ENCODE measurements around the gene SSTR4.

Gene SSTR4

DNA sequence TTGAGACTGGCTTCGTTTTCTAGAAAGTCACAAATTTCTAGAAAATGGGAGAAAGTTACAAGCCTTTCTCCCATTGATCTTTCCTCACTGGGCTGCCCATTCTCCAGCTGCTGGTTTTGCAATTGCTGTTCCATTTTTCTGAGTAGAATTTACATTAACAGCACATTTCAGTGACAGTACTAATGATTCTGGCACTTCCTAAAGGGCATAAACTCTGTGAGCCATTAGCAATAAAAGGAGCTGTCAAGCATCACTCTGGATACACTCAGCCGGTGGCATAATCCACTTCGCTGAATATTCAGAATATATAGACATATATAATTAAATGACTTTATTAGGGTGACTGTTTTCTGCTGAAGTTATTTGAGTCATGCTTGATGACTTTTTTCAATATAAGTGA, 6.7 kb upstream of the SSTR4 start:
- H3K36me3 Mint-ChIP-seq = no peaks in the 10 kb centered on the region
- peaks cover 11% of the 10 kb centered on the region for H3K27me3 Mint-ChIP-seq
- no peak overlapping the region for H3K4me3 Mint-ChIP-seq
- ATAC-seq = no peak
- no peaks in the 10 kb centered on the region for H3K4me1 Mint-ChIP-seq
- no peak overlapping the region for H3K27ac Mint-ChIP-seq
- H3K9me3 Mint-ChIP-seq = no peaks in the 10 kb centered on the region

DNA sequence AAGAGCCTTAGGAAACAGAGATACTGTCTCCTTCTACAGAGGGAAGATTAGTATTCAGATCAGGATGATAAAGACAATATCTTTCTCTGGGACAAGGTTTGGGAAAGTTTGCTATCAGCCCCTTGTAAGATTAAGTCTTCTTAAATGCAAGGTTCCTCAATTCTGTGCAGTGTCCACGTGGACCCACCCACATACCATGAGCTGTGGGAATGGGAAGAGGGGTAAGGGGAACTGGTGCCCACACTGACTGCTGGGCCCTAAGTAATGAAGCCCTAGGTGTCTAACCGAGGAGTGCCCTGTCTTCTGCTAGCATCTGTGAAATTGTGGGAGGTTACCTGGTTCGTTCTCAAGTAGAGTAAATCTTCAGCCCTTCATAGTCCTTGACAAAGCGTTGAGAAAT, 5.8 kb upstream of the SSTR4 start:
- no peak overlapping the region for H3K27ac Mint-ChIP-seq

GRCh38 chr20:23031346-23031745, 3.8 kb upstream of the SSTR4 start:
- no peak overlapping the region for H3K27ac Mint-ChIP-seq
- H3K4me1 Mint-ChIP-seq = no peaks in the 10 kb centered on the region
- ATAC-seq = no peak
- peaks cover 13% of the 10 kb centered on the region for H3K27me3 Mint-ChIP-seq
- H3K4me3 Mint-ChIP-seq = no peak overlapping the region
- no peaks in the 10 kb centered on the region for H3K9me3 Mint-ChIP-seq
- no peaks in the 10 kb centered on the region for H3K36me3 Mint-ChIP-seq

More for the DNA sequence above, 5.8 kb upstream of the SSTR4 start:
- no peaks in the 10 kb centered on the region for H3K9me3 Mint-ChIP-seq
- no peaks in the 10 kb centered on the region for H3K36me3 Mint-ChIP-seq
- ATAC-seq = no peak
- H3K4me3 Mint-ChIP-seq = no peak overlapping the region
- H3K4me1 Mint-ChIP-seq = no peaks in the 10 kb centered on the region
- H3K27me3 Mint-ChIP-seq = peaks cover 11% of the 10 kb centered on the region

DNA sequence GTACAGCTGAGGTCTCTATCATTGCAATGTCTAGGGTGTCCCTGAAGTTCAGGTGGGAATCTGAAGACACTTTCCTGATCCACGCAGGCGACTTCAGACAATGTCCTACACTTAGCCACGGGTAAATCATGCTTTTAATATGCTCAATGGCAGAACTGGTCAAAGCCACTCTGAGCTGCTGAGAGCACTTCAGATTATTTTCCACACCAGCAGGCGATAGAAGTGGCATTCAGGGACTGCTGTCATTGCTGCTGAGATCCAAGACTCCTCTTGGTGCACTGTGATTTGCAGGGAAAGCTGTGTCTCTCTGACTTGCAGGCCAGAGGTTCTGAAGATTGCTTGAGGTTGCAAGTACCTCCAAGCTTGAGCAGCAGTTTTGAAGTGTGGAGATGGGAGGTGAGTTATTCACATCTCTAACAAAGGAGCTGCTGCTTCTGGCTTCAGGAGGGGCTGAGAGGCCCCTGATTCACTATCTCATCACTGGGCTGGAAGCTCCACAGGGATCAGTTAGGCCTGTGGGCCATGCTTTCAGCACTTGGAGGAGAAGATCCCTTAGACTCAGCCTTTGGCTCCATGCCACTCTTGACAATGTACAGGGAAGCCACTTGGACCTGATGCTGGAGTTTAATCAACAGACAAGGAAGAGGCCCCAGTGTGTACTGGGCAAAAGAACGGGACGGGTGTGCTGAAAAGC, 2.9 kb upstream of the SSTR4 start:
- peaks cover 21% of the 10 kb centered on the region for H3K27me3 Mint-ChIP-seq
- H3K36me3 Mint-ChIP-seq = no peaks in the 10 kb centered on the region
- no peak for ATAC-seq
- H3K4me3 Mint-ChIP-seq = no peak overlapping the region
- H3K4me1 Mint-ChIP-seq = no peaks in the 10 kb centered on the region
- no peak overlapping the region for H3K27ac Mint-ChIP-seq
- H3K9me3 Mint-ChIP-seq = no peaks in the 10 kb centered on the region

- Mint-ChIP-seq H3K36me3 (no peaks in the 10 kb centered on the region), H3K4me1 (no peaks in the 10 kb centered on the region), H3K27ac (no peak overlapping the region), H3K4me3 (no peak overlapping the region), H3K27me3 (peaks cover 26% of the 10 kb centered on the region), H3K9me3 (no peaks in the 10 kb centered on the region)
- ATAC-seq = no peak
Measured at GRCh38 chr20:23032750-23033078, 2.4 kb upstream of the SSTR4 start.

GRCh38 chr20:23033918-23034317, 1.2 kb upstream of the SSTR4 start:
- Mint-ChIP-seq H3K36me3 (no peaks in the 10 kb centered on the region), H3K27ac (no peak overlapping the region), H3K27me3 (peaks cover 26% of the 10 kb centered on the region), H3K4me1 (no peaks in the 10 kb centered on the region), H3K4me3 (no peak overlapping the region), H3K9me3 (no peaks in the 10 kb centered on the region)
- no peak for ATAC-seq

GRCh38 chr20:23035731-23036130, 619 bp downstream of the SSTR4 start:
- H3K4me1 Mint-ChIP-seq = no peaks in the 10 kb centered on the region
- H3K27me3 Mint-ChIP-seq = peaks cover 26% of the 10 kb centered on the region
- H3K4me3 Mint-ChIP-seq = no peak overlapping the region
- ATAC-seq = no peak
- H3K27ac Mint-ChIP-seq = no peak overlapping the region
- H3K36me3 Mint-ChIP-seq = no peaks in the 10 kb centered on the region
- no peaks in the 10 kb centered on the region for H3K9me3 Mint-ChIP-seq

DNA sequence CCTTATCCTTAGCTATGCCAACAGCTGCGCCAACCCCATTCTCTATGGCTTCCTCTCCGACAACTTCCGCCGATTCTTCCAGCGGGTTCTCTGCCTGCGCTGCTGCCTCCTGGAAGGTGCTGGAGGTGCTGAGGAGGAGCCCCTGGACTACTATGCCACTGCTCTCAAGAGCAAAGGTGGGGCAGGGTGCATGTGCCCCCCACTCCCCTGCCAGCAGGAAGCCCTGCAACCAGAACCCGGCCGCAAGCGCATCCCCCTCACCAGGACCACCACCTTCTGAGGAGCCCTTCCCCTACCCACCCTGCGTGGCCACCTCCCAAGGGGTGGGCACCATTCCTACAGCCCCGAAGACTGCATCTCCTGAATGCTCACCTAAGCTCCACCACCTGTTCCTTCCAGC, 1.3 kb downstream of the SSTR4 start:
- peaks cover 26% of the 10 kb centered on the region for H3K27me3 Mint-ChIP-seq
- H3K9me3 Mint-ChIP-seq = no peaks in the 10 kb centered on the region
- H3K4me1 Mint-ChIP-seq = no peaks in the 10 kb centered on the region
- no peaks in the 10 kb centered on the region for H3K36me3 Mint-ChIP-seq
- ATAC-seq = no peak
- H3K4me3 Mint-ChIP-seq = no peak overlapping the region
- H3K27ac Mint-ChIP-seq = no peak overlapping the region

DNA sequence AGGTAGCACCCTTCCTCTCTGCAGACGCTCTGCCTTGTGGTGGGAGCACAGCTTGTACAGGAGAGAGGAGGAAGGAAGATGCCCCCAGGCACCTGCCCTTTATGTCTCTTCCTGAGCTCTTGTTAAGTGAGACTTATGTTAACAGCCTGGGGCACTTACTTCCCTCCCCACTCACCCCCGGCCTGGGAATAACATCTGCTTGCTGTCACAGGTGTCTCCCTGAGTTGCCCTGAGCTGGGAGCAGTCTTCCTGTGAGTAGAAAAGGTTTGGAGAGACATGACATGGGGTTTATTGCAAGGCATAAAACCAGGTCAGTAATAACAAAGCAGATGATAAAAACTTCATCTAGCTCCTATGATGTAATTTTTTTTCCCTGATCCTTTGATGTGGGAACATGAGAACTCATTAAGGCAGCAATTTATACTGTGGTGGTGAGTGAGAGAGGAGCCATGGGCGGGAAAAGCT, 1.9 kb downstream of the SSTR4 start:
- ATAC-seq = no peak
- no peaks in the 10 kb centered on the region for H3K4me1 Mint-ChIP-seq
- H3K27ac Mint-ChIP-seq = no peak overlapping the region
- H3K9me3 Mint-ChIP-seq = no peaks in the 10 kb centered on the region
- H3K36me3 Mint-ChIP-seq = no peaks in the 10 kb centered on the region
- H3K27me3 Mint-ChIP-seq = peaks cover 26% of the 10 kb centered on the region
- no peak overlapping the region for H3K4me3 Mint-ChIP-seq

GRCh38 chr20:23039136-23039875, 4.2 kb downstream of the SSTR4 start:
- no peaks in the 10 kb centered on the region for H3K9me3 Mint-ChIP-seq
- H3K4me1 Mint-ChIP-seq = no peaks in the 10 kb centered on the region
- ATAC-seq = no peak
- no peak overlapping the region for H3K4me3 Mint-ChIP-seq
- no peak overlapping the region for H3K27ac Mint-ChIP-seq
- H3K27me3 Mint-ChIP-seq = peaks cover 15% of the 10 kb centered on the region
- no peaks in the 10 kb centered on the region for H3K36me3 Mint-ChIP-seq

GRCh38 chr20:23039885-23040508, 4.9 kb downstream of the SSTR4 start:
- H3K4me3 Mint-ChIP-seq = no peak overlapping the region
- H3K4me1 Mint-ChIP-seq = no peaks in the 10 kb centered on the region
- no peaks in the 10 kb centered on the region for H3K9me3 Mint-ChIP-seq
- no peak for ATAC-seq
- peaks cover 19% of the 10 kb centered on the region for H3K27me3 Mint-ChIP-seq
- H3K36me3 Mint-ChIP-seq = no peaks in the 10 kb centered on the region
- H3K27ac Mint-ChIP-seq = no peak overlapping the region

DNA sequence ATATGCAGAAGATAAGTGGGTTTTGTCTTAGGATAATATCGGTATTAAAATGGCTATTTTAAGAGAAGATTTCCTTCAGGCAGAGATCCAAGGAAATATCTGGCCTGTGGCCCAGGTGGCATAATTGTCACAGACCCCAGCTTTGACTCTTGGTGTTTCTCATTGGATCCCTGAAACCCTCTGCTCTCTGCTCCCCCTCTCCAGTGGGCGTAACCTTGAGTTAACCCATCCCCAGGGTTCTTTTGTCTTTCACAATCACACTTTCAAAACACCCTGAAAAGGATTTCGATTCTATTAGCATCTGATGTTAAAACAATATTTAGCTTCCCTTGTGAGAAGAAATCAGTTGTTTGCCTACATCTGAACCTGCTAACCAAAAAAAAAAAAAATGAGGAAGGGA, 7.2 kb downstream of the SSTR4 start:
- Mint-ChIP-seq H3K36me3 (peaks cover 5% of the 10 kb centered on the region), H3K27me3 (peaks cover 22% of the 10 kb centered on the region), H3K27ac (no peak overlapping the region), H3K4me1 (no peaks in the 10 kb centered on the region), H3K9me3 (no peaks in the 10 kb centered on the region), H3K4me3 (no peak overlapping the region)
- no peak for ATAC-seq

- H3K9me3 Mint-ChIP-seq = no peaks in the 10 kb centered on the region
- H3K27ac Mint-ChIP-seq = no peak overlapping the region
- H3K4me1 Mint-ChIP-seq = no peaks in the 10 kb centered on the region
- peaks cover 5% of the 10 kb centered on the region for H3K36me3 Mint-ChIP-seq
- no peak for ATAC-seq
- no peak overlapping the region for H3K4me3 Mint-ChIP-seq
- H3K27me3 Mint-ChIP-seq = peaks cover 26% of the 10 kb centered on the region
Measured at GRCh38 chr20:23043376-23043775, 8.3 kb downstream of the SSTR4 start.

DNA sequence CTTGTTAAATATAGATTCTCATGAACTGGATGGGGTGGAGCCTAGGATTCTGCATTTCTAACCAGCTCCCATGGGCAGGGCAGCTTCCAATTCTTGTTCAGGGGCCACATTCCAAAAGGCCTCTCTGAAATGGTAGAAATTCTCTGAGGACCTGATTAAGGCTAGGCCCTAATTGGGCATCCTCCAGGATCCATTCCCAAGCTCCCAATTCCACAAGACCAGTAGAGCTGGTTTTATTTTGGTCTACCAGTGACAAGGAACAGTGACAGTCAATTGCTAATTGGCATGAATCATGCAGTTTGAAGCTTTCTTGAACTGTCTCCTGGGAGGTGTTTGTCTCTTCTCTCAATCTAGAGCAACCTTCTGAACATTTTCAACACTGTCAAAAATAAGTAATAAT, 11.3 kb downstream of the SSTR4 start:
- H3K27ac Mint-ChIP-seq = no peak overlapping the region
- H3K4me1 Mint-ChIP-seq = no peaks in the 10 kb centered on the region
- H3K27me3 Mint-ChIP-seq = peaks cover 45% of the 10 kb centered on the region
- H3K36me3 Mint-ChIP-seq = peaks cover 5% of the 10 kb centered on the region
- ATAC-seq = no peak
- no peak overlapping the region for H3K4me3 Mint-ChIP-seq
- no peaks in the 10 kb centered on the region for H3K9me3 Mint-ChIP-seq

DNA sequence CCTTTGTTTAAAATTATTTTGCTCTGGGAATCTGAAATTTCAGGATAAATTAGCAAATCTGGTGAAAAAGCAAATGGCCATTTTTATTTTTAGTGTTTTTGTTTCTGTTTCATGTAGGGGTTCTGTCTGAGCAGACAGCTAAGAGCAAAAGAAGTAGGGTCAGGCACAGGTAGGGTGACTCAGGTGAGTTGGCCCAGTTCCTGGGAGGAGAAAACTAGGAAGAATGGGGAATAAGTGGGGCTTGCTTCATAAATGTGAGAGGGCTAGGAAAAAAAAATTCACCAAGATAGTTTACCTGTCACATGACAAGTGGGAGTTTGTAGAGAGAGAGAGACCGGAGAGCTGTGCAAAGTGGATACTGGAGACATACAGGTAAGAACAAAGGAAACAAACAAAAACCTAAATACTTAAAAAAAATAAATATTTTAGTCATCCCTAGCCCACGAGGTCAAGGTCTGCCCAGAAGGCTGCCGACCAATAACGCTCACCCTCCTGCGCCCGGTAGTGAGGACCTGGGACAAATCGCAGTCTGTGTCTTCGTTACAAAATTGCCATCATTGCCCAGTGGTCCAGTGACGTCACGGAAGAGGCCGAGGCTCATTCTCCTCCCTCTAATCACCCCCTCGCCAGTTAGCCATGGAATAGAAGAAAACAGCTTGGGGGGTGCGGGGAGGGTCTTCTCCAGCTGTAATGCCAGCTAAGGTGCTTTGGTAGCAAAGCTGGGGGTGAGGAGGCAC, 12.1 kb downstream of the SSTR4 start:
- H3K27ac Mint-ChIP-seq = no peak overlapping the region
- peaks cover 51% of the 10 kb centered on the region for H3K27me3 Mint-ChIP-seq
- no peaks in the 10 kb centered on the region for H3K9me3 Mint-ChIP-seq
- H3K4me3 Mint-ChIP-seq = no peak overlapping the region
- no peaks in the 10 kb centered on the region for H3K4me1 Mint-ChIP-seq
- peaks cover 5% of the 10 kb centered on the region for H3K36me3 Mint-ChIP-seq
- no peak for ATAC-seq
